NCI-H446 (cell line): ENCODE results near the gene RANBP6.
A peak's percentile ranks its signal among the peaks of the same experiment; 100 is the strongest.

Experiments
- DNase-seq, 2 experiments: peaks; one replicate each; lab custom pipeline; 2025; lab: John Stamatoyannopoulos, UW

The RANBP6 gene

DNA sequence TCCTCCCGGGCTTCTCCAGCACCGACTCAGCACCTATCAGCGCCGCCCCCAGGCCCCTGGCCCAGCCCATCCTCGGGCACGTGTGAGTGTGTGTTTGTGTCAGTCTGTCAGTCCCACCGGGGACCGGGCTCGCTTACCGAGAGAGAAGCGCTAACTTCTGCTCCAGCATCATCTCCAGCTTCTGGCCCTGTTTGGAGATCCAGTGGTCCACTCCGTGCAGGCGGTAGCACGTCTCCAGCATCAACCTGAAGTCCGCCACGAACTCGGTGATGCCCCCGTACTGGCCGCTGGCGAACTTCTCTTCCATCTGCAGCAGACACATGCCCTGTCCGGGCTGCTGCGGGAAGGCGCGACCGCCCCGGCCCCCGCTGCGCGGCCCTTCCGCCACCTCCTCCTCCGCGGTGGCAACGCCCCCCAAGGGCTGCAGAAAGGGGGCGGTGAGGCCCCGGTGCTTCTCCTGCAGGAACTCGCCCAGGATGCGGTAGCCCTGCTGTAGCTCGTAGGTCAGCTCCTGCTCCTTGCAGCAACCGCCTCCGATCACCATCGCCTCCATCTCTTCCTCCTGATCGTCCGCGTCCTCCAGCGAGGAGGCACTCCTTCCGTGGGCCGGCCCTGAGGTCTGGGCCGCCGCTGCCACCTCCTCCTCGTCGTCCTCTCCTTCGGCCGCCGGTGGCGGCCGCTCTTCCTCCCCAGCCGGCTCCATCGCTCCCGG, 8.2 kb downstream of the RANBP6 start:
- DNase-seq = peak; percentile 88 to 90

GRCh38 chr9:6006749-6007057, 8.7 kb downstream of the RANBP6 start:
- no peak for DNase-seq

GRCh38 chr9:6000955-6001354, 14.5 kb downstream of the RANBP6 start:
- no peak for DNase-seq

GRCh38 chr9:5999443-6000101, 15.9 kb downstream of the RANBP6 start:
- DNase-seq = no peak

- DNase-seq = no peak
Measured at GRCh38 chr9:5994493-5994892, 20.9 kb downstream of the RANBP6 start.

DNA sequence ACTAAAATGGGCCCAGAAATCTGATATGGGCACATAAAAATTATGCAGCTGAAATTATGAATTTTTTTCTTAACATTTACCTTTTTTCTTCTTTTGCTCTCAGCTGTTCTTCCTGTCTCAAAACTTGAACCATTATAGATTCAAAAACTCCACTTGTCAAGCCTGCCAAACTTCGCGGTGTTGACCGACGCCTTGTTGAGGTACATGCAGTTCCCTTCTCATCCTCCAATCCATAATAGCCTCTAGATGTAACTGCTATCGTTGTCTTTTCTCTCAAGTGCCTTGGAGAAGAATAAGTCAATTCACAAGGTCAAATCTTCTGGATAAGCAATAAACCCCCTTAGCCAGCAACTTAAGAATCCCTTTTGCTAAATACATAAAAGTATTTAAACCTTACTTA, 27.2 kb downstream of the RANBP6 start:
- no peak for DNase-seq

GRCh38 chr9:5983042-5983441, 32.4 kb downstream of the RANBP6 start:
- no peak for DNase-seq

DNA sequence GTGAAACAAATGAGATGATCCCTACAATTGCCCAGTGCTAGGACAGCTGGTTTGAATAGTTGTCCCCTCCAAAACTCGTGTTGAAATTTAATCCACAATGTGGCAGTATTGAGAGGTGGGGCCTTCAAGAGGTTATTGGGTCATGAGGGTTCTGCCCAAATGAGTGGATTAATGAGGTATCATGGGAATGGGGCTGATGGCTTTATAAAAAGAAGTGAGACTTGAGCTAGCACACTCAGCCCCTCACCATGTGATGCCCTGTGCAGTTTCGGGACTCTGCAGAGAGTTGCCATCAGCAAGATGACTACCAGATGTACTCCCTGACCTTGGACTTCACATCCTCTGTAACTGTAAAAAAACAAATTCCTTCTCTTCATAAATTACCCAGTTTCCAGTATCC, 33.1 kb downstream of the RANBP6 start:
- no peak for DNase-seq

- DNase-seq = no peak
Measured at GRCh38 chr9:5978523-5978922, 36.9 kb downstream of the RANBP6 start.

DNA sequence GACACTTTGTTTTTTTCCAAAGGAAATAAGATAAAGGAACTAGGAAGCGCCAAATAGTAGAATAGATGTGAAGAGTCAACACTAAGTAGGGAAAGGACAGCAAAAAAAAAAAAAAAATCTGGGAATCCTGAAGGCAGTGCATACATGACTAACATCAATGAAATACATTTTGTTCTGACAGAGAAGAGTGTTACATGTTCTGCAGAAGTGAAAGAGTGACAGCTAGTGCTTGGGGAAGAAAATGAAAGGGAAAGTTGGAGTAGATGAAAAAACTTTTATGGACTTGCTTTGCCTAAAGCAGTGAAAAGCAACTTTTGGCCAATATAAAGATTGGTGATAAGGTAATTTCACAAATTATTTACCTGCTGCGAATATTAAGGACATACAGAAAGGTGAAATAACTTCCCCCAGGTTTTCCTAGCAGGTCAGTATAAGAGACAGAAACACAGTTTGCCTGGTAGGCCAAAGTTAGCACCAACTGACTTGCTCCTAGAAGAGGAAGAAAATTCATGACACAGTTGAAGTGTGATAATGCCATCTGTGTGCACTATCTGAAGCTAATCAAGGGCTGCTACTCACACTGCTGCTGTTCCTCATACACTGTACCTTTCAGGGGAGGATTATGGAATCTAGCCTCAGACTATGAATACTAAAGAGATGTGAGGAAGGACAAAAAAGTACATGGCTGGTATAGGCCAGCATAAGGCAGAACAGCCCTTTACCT, 38.6 kb downstream of the RANBP6 start:
- no peak for DNase-seq

DNA sequence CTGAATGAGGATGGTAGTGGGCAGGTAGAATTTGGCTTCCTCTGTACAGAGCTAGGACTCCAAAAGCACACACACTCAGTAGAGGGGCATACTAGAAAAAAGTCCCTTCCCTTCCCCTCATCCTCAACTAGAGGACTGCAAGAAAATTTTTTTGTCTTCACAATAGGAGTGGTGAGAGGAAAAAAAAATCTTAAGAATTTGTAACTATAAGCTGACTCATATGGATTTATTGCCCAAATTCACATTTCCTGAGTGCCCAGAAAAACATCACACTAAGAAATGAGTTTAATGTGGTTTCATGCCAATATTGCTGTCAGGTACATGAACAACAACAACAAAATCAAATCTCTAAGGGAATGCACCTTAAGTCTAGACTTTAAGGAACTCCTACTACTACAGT, 43.7 kb downstream of the RANBP6 start:
- no peak for DNase-seq
